Middle frontal gyrus (tissue), 1 donor: ENCODE measurements around the gene CERKL.

Experiments
- DNase-seq: peaks from one replicate; pipeline ENCODE4 v3.0.0-alpha.2; 2015; ENCODE audit warnings: low spot score; ENCODE audit errors: extremely low spot score

CERKL gene

GRCh38 chr2:181678861-181679543 lies 22.1 kb upstream of the CERKL start:
- DNase-seq: no peak

GRCh38 chr2:181677912-181678586 lies 21.1 kb upstream of the CERKL start:
- no peak for DNase-seq

- no peak for DNase-seq
Measured at GRCh38 chr2:181675254-181675653, 18.3 kb upstream of the CERKL start.

GRCh38 chr2:181674461-181674860 lies 17.6 kb upstream of the CERKL start:
- DNase-seq: no peak

GRCh38 chr2:181673173-181673572 lies 16.3 kb upstream of the CERKL start:
- DNase-seq: no peak

- DNase-seq: no peak
Measured at GRCh38 chr2:181672255-181673008, 15.5 kb upstream of the CERKL start.

- DNase-seq: no peak
Measured at GRCh38 chr2:181670632-181671031, 13.7 kb upstream of the CERKL start.

- no peak for DNase-seq
Measured at GRCh38 chr2:181667234-181667633, 10.3 kb upstream of the CERKL start.

- no peak for DNase-seq
Measured at GRCh38 chr2:181662287-181662686, 5.4 kb upstream of the CERKL start.

GRCh38 chr2:181660181-181660580 lies 3.3 kb upstream of the CERKL start:
- no peak for DNase-seq

- no peak for DNase-seq
Measured at GRCh38 chr2:181658444-181658843, 1.5 kb upstream of the CERKL start.

- DNase-seq: no peak
Measured at GRCh38 chr2:181657379-181657778, 474 bp upstream of the CERKL start.

GRCh38 chr2:181655519-181655918 lies 1.4 kb downstream of the CERKL start:
- DNase-seq: no peak

GRCh38 chr2:181649436-181649979 lies 7.4 kb downstream of the CERKL start:
- DNase-seq: no peak

- DNase-seq: no peak
Measured at GRCh38 chr2:181648478-181649155, 8.3 kb downstream of the CERKL start.

GRCh38 chr2:181646415-181646987 lies 10.4 kb downstream of the CERKL start:
- DNase-seq: no peak

- no peak for DNase-seq
Measured at GRCh38 chr2:181643151-181643550, 13.8 kb downstream of the CERKL start.

- DNase-seq: no peak
Measured at GRCh38 chr2:181642086-181642485, 14.8 kb downstream of the CERKL start.

- DNase-seq: no peak
Measured at GRCh38 chr2:181639686-181640085, 17.2 kb downstream of the CERKL start.

GRCh38 chr2:181632733-181633401 lies 24.0 kb downstream of the CERKL start:
- DNase-seq: no peak
